Mammary epithelial cell (primary cell): ENCODE measurements around the gene FUT2.

ENCODE experiments used
- EZH2 ChIP-seq: IDR thresholded peaks from 2 replicates; pipeline ENCODE4 v1.6.1; 2012; ENCODE audit warnings: low read length, inconsistent platforms, borderline replicate concordance
- TF ChIP-seq, protein P1 (sequence below), 2 donors: IDR thresholded peaks in 1 of 2; conservative IDR thresholded peaks in 1 of 2; 2 replicates each; pipeline ENCODE4 v1.5.1; 2011 to 2012; ENCODE audit warnings: inconsistent platforms in 2 of 2, low read length in 2 of 2, mild to moderate bottlenecking in 2 of 2, control low read depth in 1 of 2, low read depth in 1 of 2; ENCODE audit not compliant: insufficient read depth in 1 of 2; ENCODE audit errors: extremely low read depth in 1 of 2

- TF ChIP-seq, protein P1, sequence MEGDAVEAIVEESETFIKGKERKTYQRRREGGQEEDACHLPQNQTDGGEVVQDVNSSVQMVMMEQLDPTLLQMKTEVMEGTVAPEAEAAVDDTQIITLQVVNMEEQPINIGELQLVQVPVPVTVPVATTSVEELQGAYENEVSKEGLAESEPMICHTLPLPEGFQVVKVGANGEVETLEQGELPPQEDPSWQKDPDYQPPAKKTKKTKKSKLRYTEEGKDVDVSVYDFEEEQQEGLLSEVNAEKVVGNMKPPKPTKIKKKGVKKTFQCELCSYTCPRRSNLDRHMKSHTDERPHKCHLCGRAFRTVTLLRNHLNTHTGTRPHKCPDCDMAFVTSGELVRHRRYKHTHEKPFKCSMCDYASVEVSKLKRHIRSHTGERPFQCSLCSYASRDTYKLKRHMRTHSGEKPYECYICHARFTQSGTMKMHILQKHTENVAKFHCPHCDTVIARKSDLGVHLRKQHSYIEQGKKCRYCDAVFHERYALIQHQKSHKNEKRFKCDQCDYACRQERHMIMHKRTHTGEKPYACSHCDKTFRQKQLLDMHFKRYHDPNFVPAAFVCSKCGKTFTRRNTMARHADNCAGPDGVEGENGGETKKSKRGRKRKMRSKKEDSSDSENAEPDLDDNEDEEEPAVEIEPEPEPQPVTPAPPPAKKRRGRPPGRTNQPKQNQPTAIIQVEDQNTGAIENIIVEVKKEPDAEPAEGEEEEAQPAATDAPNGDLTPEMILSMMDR (conservative IDR thresholded peaks at IDR 0.05 in 1 of 2, IDR thresholded peaks at IDR 0.05 in 1 of 2; ENCODE audit: extremely low read depth in 1 of 2, insufficient read depth in 1 of 2, low read depth in 1 of 2, low read length in 2 of 2) = no peak
- no peak for TF ChIP-seq EZH2
Measured at GRCh38 chr19:48646722-48647216, 49.0 kb upstream of the FUT2 start.
